Transverse colon (tissue), 4 donors: ENCODE data around the gene CHM.

Experiments
- EP300 ChIP-seq: sonication (generic); formaldehyde crosslinking; IDR thresholded peaks from one replicate; pipeline ENCODE4 v1.6.1; 2017; ENCODE audit warnings: antibody characterized with exemption, low read depth
- POLR2AphosphoS5 ChIP-seq, 3 donors: sonication (generic); formaldehyde crosslinking; IDR thresholded peaks; one replicate each; pipeline ENCODE4 v1.6.1; 2016; ENCODE audit warnings: antibody characterized with exemption in 3 of 3
- TF ChIP-seq, protein P1 (sequence below), 5 experiments: fragments of 200-600 bp in 3 of 5; fragments of 450-650 bp in 2 of 5; sonication (generic) in 3 of 5; IDR thresholded peaks; 1 replicate in 2 of 5; 2 replicates in 3 of 5; pipeline ENCODE4 v1.5.1; 2016 to 2017; ENCODE audit warnings: antibody characterized with exemption in 5 of 5, inconsistent platforms in 3 of 5, mild to moderate bottlenecking in 2 of 5, moderate library complexity in 1 of 5

DNA sequence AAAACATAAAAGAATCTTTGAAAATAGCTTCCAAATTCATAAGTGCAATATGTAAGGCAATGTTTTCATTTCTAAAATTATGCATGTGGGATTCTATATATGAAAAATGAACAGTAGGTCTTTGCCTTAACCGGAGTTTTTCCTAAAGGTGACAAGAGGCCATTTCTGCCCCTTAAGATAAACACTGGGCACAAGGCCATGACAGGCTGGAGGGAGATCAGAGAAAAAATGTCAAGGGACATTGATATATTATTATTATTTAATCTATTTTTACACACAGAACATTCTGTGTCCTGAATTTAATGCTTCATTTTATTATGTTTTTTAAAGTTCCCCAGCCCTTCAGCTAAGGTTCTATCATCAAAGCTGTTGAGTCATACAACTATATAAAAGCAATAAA is 118.8 kb downstream of the CHM start:
- TF ChIP-seq, protein P1, sequence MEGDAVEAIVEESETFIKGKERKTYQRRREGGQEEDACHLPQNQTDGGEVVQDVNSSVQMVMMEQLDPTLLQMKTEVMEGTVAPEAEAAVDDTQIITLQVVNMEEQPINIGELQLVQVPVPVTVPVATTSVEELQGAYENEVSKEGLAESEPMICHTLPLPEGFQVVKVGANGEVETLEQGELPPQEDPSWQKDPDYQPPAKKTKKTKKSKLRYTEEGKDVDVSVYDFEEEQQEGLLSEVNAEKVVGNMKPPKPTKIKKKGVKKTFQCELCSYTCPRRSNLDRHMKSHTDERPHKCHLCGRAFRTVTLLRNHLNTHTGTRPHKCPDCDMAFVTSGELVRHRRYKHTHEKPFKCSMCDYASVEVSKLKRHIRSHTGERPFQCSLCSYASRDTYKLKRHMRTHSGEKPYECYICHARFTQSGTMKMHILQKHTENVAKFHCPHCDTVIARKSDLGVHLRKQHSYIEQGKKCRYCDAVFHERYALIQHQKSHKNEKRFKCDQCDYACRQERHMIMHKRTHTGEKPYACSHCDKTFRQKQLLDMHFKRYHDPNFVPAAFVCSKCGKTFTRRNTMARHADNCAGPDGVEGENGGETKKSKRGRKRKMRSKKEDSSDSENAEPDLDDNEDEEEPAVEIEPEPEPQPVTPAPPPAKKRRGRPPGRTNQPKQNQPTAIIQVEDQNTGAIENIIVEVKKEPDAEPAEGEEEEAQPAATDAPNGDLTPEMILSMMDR (IDR thresholded peaks at IDR 0.05): no peak
- no peak for TF ChIP-seq EP300
- TF ChIP-seq POLR2AphosphoS5 (IDR thresholded peaks at IDR 0.05): no peak
